Astrocyte (in vitro differentiated cells and primary cell): Measurements from ENCODE around the gene PKP1.

ENCODE experiments used
- CTCF ChIP-seq: IDR thresholded peaks from 2 replicates; pipeline ENCODE4 v1.5.1; 2011; ENCODE audit warnings: low read depth, mild to moderate bottlenecking, inconsistent platforms, low read length, moderate library complexity; ENCODE audit not compliant: insufficient read depth
- EZH2 ChIP-seq: IDR thresholded peaks from 2 replicates; pipeline ENCODE4 v1.6.1; 2012; ENCODE audit warnings: mild to moderate bottlenecking, low read length, inconsistent platforms; ENCODE audit not compliant: insufficient read depth

DNA sequence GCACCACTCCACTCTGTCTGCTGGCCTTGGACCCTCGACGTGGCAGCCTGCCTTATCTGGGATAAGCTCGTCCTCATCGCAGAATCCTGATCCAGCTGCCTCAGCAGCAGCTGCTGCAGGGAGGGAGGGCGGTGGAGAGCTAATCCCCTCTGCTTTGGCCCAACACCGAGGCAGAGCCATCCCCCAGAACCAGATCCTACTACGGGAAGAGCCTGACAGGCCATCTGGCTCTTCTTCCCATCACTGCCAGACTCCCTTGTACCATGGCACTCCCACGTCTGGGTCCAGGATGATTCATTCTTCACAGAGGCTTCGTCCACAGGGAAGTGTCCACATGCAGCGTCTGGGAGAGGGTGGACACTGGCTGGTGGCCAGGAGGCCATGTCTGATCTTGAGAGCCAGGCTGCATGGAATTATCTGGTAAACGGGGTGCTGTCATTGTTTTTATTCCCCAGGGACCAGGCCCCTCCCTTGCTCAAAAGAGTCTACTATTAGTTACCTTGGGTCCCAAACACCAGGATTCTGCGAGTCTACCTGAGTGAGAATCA, 14.6 kb upstream of the PKP1 start:
- TF ChIP-seq CTCF (no peak), EZH2 (no peak)
